K562 (cell line): Measurements from ENCODE around the gene MPC2. TPM values are rescaled to one million over a fixed set of nuclear protein-coding genes. Genes with fewer than 3 reads are reported as not detected.

Experiments
- ATAC-seq: fragments of 200-7000 bp; cut with Tn5 transposase; 3 replicates; pipeline ENCODE4 v1.9.1; 2020; ENCODE audit warnings: moderate library complexity
- BruUV-seq: library from RNA; stranded (reverse); fragments of 400-500 nt; replicated peaks from 2 replicates; lab custom pipeline; 2021; lab: Mats Ljungman, UMichigan
- CTCF ChIA-PET: fragments of 300-600 bp; formaldehyde crosslinking; extraction: SDS; loops from one replicate; lab custom pipeline; 2021; ENCODE audit warnings: low intra/inter-chr PET ratio; lab: Yijun Ruan, JAX
- POLR2A ChIA-PET: fragments of 300-600, 350-650 bp; sonication (Branson Sonifier 250); formaldehyde crosslinking; extraction: SDS; loops from one replicate; lab custom pipeline; 2021; ENCODE audit warnings: antibody characterized with exemption, inconsistent platforms; lab: Yijun Ruan, JAX
- DNase-seq, 4 experiments: peaks; one replicate each; pipeline versions ENCODE4 v3.0.0 to v3.0.0-alpha.2; 2011 to 2018; ENCODE audit warnings: low spot score in 3 of 4, mixed read lengths in 3 of 4; ENCODE audit errors: extremely low read depth in 1 of 4
- FAIRE-seq: peaks from 2 replicates; lab custom pipeline; 2011; peaks lifted over from hg19 to GRCh38; lab: Jason Lieb, UNC
- H2AFZ ChIP-seq: 2 replicates; pipeline ENCODE4 v1.6.0; 2011; ENCODE audit warnings: low read depth, low read length, control low read depth, inconsistent platforms
- H3K27ac ChIP-seq: fragments of 200-600 bp; 3 replicates; pipeline ENCODE4 v1.8.0; 2011; ENCODE audit warnings: low read depth, mild to moderate bottlenecking, control low read depth, inconsistent platforms, low read length, moderate library complexity, mixed read lengths; ENCODE audit errors: extremely low read depth
- H3K27me3 ChIP-seq, 2 experiments: fragments of 300-600 bp in 1 of 2; 2 replicates in 1 of 2; 3 replicates in 1 of 2; pipeline versions ENCODE4 v1.6.0 to v1.8.0; 2011; ENCODE audit warnings: inconsistent platforms in 2 of 2, low read length in 2 of 2, mild to moderate bottlenecking in 1 of 2, mixed read lengths in 1 of 2, moderate library complexity in 1 of 2; ENCODE audit not compliant: control insufficient read depth in 2 of 2, insufficient read depth in 2 of 2
- H3K36me3 ChIP-seq: fragments of 300-600 bp; 3 replicates; pipeline ENCODE4 v1.8.0; 2011; ENCODE audit warnings: mild to moderate bottlenecking, low read length, inconsistent platforms; ENCODE audit not compliant: control insufficient read depth, insufficient read depth
- H3K4me1 ChIP-seq, 2 experiments: fragments of 200-600 bp in 1 of 2; replicated peaks in 1 of 2; 2 replicates in 1 of 2; 3 replicates in 1 of 2; pipeline versions ENCODE4 v1.5.1 to v1.8.0; 2011; ENCODE audit warnings: inconsistent platforms in 2 of 2, low read length in 2 of 2, mild to moderate bottlenecking in 1 of 2, mixed read lengths in 1 of 2, moderate library complexity in 1 of 2; ENCODE audit not compliant: control insufficient read depth in 2 of 2, insufficient read depth in 2 of 2
- H3K4me2 ChIP-seq: 2 replicates; pipeline ENCODE4 v1.6.1; 2011; ENCODE audit warnings: low read length, control low read depth, inconsistent platforms, mixed read lengths; ENCODE audit not compliant: insufficient read depth
- H3K4me3 ChIP-seq: fragments of 200-600 bp; sonication (generic), shearing (Covaris generic); 2 replicates; pipeline ENCODE4 v1.5.1; 2016; ENCODE audit warnings: control low read depth, inconsistent platforms
- H3K79me2 ChIP-seq: fragments of 200-600 bp; 3 replicates; pipeline ENCODE4 v1.8.0; 2011; ENCODE audit warnings: low read length, inconsistent platforms; ENCODE audit not compliant: control insufficient read depth, insufficient read depth
- H3K9ac ChIP-seq, 2 experiments: 2 replicates each; pipeline versions ENCODE4 v1.6.0 to v1.6.1; 2011; ENCODE audit warnings: low read depth in 2 of 2, low read length in 2 of 2, control low read depth in 1 of 2, inconsistent platforms in 1 of 2, mild to moderate bottlenecking in 1 of 2, mixed read lengths in 1 of 2; ENCODE audit not compliant: insufficient read depth in 1 of 2
- H3K9me1 ChIP-seq: one replicate; pipeline ENCODE4 v1.6.0; 2011; ENCODE audit warnings: inconsistent platforms, mild to moderate bottlenecking, low read length, moderate library complexity; ENCODE audit not compliant: control insufficient read depth, insufficient read depth
- H3K9me3 ChIP-seq: replicated peaks from 2 replicates; pipeline ENCODE4 v1.5.1; 2011; ENCODE audit warnings: low read depth, low read length, inconsistent platforms; ENCODE audit not compliant: control insufficient read depth, insufficient read depth
- H4K20me1 ChIP-seq: replicated peaks from 2 replicates; pipeline ENCODE4 v1.6.1; 2011; ENCODE audit warnings: low read length, inconsistent platforms, mixed read lengths; ENCODE audit not compliant: control insufficient read depth, insufficient read depth
- FOS ChIP-seq: IDR thresholded peaks from 3 replicates; pipeline ENCODE4 v1.6.1; 2011; ENCODE audit not compliant: insufficient read length; ENCODE audit errors: extremely low read depth
- NCOR1 ChIP-seq: fragments of 450-650 bp; IDR thresholded peaks from 2 replicates; pipeline ENCODE4 v1.6.1; 2016; ENCODE audit warnings: mild to moderate bottlenecking, moderate library complexity
- RNF2 ChIP-seq: sonication (generic); IDR thresholded peaks from 2 replicates; pipeline ENCODE4 v1.6.1; 2016
- in situ Hi-C: fragments of 300-500 bp; cut with MboI; formaldehyde crosslinking; loops from 4 replicates; pipeline ENCODE4 v1.15.0; 2018; ENCODE audit warnings: inconsistent platforms, mixed read lengths
- intact Hi-C: fragments of 100-400 bp; cut with micrococcal nuclease; formaldehyde crosslinking; loops from 2 replicates; pipeline ENCODE4 v1.14.2; 2022
- polyA plus RNA-seq, 8 experiments: library from polyadenylated mRNA; depleted of rRNA in 4 of 8; stranded (reverse) in 5 of 8; unstranded in 3 of 8; fragments of >200 nt; fragmentation: Nextera tagmentation in 2 of 8; fragmentation: Illumina TruSeq in 1 of 8; extraction: Ambion mirVana in 2 of 8; extraction: Trizol in 1 of 8; gene quantifications; 2 replicates each; pipeline versions ENCODE4 v1.2.1 to v1.2.3, GENCODE V29; 2011 to 2014; ENCODE audit warnings: inconsistent platforms in 1 of 8, missing spikeins in 1 of 8
- total RNA-seq, 7 experiments: library from RNA; depleted of rRNA in 6 of 7; stranded (reverse); fragments of >200 nt in 6 of 7; fragmentation: Illumina TruSeq in 2 of 7; extraction: Trizol in 2 of 7; gene quantifications; 2 replicates each; pipeline versions ENCODE4 v1.2.1 to v1.2.3, GENCODE V29; 2011 to 2021; ENCODE audit warnings: low replicate concordance in 1 of 7
- TF ChIP-seq, protein P1 (sequence below): sonication (generic); formaldehyde crosslinking; IDR thresholded peaks from 2 replicates; pipeline ENCODE4 v1.8.0; 2022; ENCODE audit warnings: mild to moderate bottlenecking, missing genetic modification reagents

Gene MPC2
- total and polyA plus RNA-seq, 9 of the 15 experiments (the other 6 are each of a cell fraction or from before 2014, with no cell fraction given) = 70.7 to 179 (median 144) TPM

DNA sequence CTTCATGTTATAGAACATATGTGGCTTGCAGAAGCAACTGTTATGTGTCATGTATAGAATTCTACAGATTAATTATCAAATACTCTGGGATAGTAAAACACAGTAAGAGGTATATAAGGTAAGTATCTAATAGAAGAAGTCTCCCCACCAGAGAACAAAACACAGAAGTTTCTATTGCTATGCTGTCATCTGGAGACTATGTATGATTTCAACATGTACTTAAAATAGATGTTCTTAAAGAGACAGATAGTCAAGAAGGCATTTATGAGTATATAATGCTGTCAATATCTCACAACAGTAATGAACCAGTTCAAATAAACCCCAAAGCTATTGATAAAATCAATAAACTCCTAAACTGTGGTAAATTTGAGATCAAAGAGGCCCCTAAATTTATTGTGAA, 14.8 kb downstream of the MPC2 start:
- H3K4me1 ChIP-seq = peaks cover 14 to 50% of the 10 kb centered on the region in 2 experiments
- FAIRE-seq = no peak
- no peak for ATAC-seq
- H3K9me3 ChIP-seq = no peaks in the 10 kb centered on the region
- TF ChIP-seq, protein P1, sequence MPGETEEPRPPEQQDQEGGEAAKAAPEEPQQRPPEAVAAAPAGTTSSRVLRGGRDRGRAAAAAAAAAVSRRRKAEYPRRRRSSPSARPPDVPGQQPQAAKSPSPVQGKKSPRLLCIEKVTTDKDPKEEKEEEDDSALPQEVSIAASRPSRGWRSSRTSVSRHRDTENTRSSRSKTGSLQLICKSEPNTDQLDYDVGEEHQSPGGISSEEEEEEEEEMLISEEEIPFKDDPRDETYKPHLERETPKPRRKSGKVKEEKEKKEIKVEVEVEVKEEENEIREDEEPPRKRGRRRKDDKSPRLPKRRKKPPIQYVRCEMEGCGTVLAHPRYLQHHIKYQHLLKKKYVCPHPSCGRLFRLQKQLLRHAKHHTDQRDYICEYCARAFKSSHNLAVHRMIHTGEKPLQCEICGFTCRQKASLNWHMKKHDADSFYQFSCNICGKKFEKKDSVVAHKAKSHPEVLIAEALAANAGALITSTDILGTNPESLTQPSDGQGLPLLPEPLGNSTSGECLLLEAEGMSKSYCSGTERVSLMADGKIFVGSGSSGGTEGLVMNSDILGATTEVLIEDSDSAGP = peak; percentile 51; the same call in 1 of the 2 replicates
- no peak for TF ChIP-seq FOS
- TF ChIP-seq NCOR1 = peak; percentile 17; the same call in 1 of the 2 replicates
- TF ChIP-seq RNF2 = no peak
- no peak overlapping the region for H2AFZ ChIP-seq
- CTCF ChIA-PET = no interaction called here
- no peak overlapping the region for H3K4me3 ChIP-seq
- no peaks in the 10 kb centered on the region for H3K27me3 ChIP-seq
- intact Hi-C loops = loop anchor here (5.0 kb wide), 1 partner anchor 200 kb away; the partner anchor contains the start of gene MPZL1
- no peak overlapping the region for H3K4me2 ChIP-seq
- no TSS peak for BruUV-seq
- H3K79me2 ChIP-seq = peaks cover 75% of the 10 kb centered on the region
- H3K9ac ChIP-seq = peak overlapping the region in 1 of 2 experiments; percentile 7; a peak in 1 of 4 replicates
- no peaks in the 10 kb centered on the region for H4K20me1 ChIP-seq
- POLR2A ChIA-PET = interaction anchor here (0.7 to 1.4 kb wide), 4 partner anchors 10 to 79 kb away, joined by 3 to 5 read pairs (median 4); no protein-coding TSS in a partner anchor
- H3K27ac ChIP-seq = peak overlapping the region; percentile 76; the same call in 2 of the 3 replicates
- H3K9me1 ChIP-seq = no peaks in the 10 kb centered on the region
- in situ Hi-C loops = no loop called here
- H3K36me3 ChIP-seq = peaks cover 47% of the 10 kb centered on the region
- no peak for DNase-seq
